ENCODE results near the gene MC2R. TPM values are rescaled to one million over a fixed set of nuclear protein-coding genes. Genes with fewer than 3 reads are reported as not detected.

The MC2R gene
- polyA plus RNA-seq, 3 donors: not detected

GRCh38 chr18:13849791-13850190, 65.5 kb downstream of the MC2R start:
- H3K27me3 Mint-ChIP-seq (ENCODE audit: low read depth in 3 of 3): peaks cover 4 to 7% (median 4%) of the 10 kb centered on the region in 3 donors
- H3K4me2 ChIP-seq (replicated peaks; ENCODE audit: extremely low read depth, low read length, poor library complexity, severe bottlenecking): no peak overlapping the region

GRCh38 chr18:13836559-13836958, 78.8 kb downstream of the MC2R start:
- H3K27ac ChIP-seq (ENCODE audit: low read depth in 1 of 2, low read length in 2 of 2): no peak overlapping the region
- no peak overlapping the region for H3K4me3 Mint-ChIP-seq
- no peaks in the 10 kb centered on the region for H4K20me1 ChIP-seq (ENCODE audit: insufficient read depth, low read length)
- no peaks in the 10 kb centered on the region for H3K27me3 ChIP-seq (ENCODE audit: control insufficient read depth in 2 of 2, insufficient read depth in 2 of 2, low read length in 2 of 2)
- H3K9ac ChIP-seq (ENCODE audit: insufficient read depth, low read length, poor library complexity, severe bottlenecking): no peak overlapping the region
- no peaks in the 10 kb centered on the region for H3K36me3 ChIP-seq (replicated peaks in 1 of 2; ENCODE audit: control insufficient read depth in 1 of 2, insufficient read depth in 2 of 2, low read length in 2 of 2)
- intact Hi-C loops (cut with micrococcal nuclease): no loop called here
- H3K9me3 Mint-ChIP-seq: peaks cover 0 to 7% (median 3%) of the 10 kb centered on the region in 7 donors
- no peaks in the 10 kb centered on the region for H3K79me2 ChIP-seq (ENCODE audit: insufficient read depth, low read length)
- H3K4me1 ChIP-seq (ENCODE audit: control insufficient read depth in 1 of 2, insufficient read depth in 2 of 2, low read length in 2 of 2): no peaks in the 10 kb centered on the region
- TF ChIP-seq CTCF (IDR thresholded peaks at IDR 0.05): no peak
- H3K9me3 ChIP-seq (replicated peaks in 1 of 2; ENCODE audit: control insufficient read depth in 1 of 2, insufficient read depth in 1 of 2, low read length in 2 of 2): no peaks in the 10 kb centered on the region
- peaks cover under 1 to 7% (median 2%) of the 10 kb centered on the region in 3 donors for H3K27me3 Mint-ChIP-seq (ENCODE audit: low read depth in 3 of 3)
- peaks cover 2% of the 10 kb centered on the region for H3K4me1 Mint-ChIP-seq
- no peak overlapping the region for H3K4me2 ChIP-seq (replicated peaks; ENCODE audit: extremely low read depth, low read length, poor library complexity, severe bottlenecking)
- H3K27ac Mint-ChIP-seq: no peak overlapping the region
- no peak for DNase-seq
- H2AFZ ChIP-seq (ENCODE audit: insufficient read depth, low read depth, low read length, poor library complexity, severe bottlenecking): no peak overlapping the region
- H3K4me3 ChIP-seq (replicated peaks in 1 of 3; ENCODE audit: low read depth in 2 of 3, low read length in 3 of 3): no peak overlapping the region
- H3K36me3 Mint-ChIP-seq: no peaks in the 10 kb centered on the region
- WGBS (ENCODE audit: insufficient coverage): 86% methylated on average over 16 of the region's 22 CpGs

More at GRCh38 chr18:13849791-13850190, 65.5 kb downstream of the MC2R start:
- peaks cover 8 to 42% (median 21%) of the 10 kb centered on the region in 7 donors for H3K9me3 Mint-ChIP-seq
- Histone ChIP-seq H3K79me2 (ENCODE audit: insufficient read depth, low read length) (no peaks in the 10 kb centered on the region), H4K20me1 (ENCODE audit: insufficient read depth, low read length) (no peaks in the 10 kb centered on the region), H3K27me3 (ENCODE audit: control insufficient read depth in 2 of 2, insufficient read depth in 2 of 2, low read length in 2 of 2) (no peaks in the 10 kb centered on the region), H2AFZ (ENCODE audit: insufficient read depth, low read depth, low read length, poor library complexity, severe bottlenecking) (no peak overlapping the region), H3K4me3 (replicated peaks in 1 of 3; ENCODE audit: low read depth in 2 of 3, low read length in 3 of 3) (no peak overlapping the region), H3K27ac (ENCODE audit: low read depth in 1 of 2, low read length in 2 of 2) (no peak overlapping the region), H3K36me3 (replicated peaks in 1 of 2; ENCODE audit: control insufficient read depth in 1 of 2, insufficient read depth in 2 of 2, low read length in 2 of 2) (no peaks in the 10 kb centered on the region), H3K9me3 (replicated peaks in 1 of 2; ENCODE audit: control insufficient read depth in 1 of 2, insufficient read depth in 1 of 2, low read length in 2 of 2) (peaks cover 4 to 22% of the 10 kb centered on the region in 2 donors), H3K4me1 (ENCODE audit: control insufficient read depth in 1 of 2, insufficient read depth in 2 of 2, low read length in 2 of 2) (no peaks in the 10 kb centered on the region), H3K9ac (ENCODE audit: insufficient read depth, low read length, poor library complexity, severe bottlenecking) (no peak overlapping the region)
- TF ChIP-seq CTCF (IDR thresholded peaks at IDR 0.05): no peak
- 95% methylated on average over 2 of the region's 4 CpGs for WGBS (ENCODE audit: insufficient coverage)
- no peak for DNase-seq
- intact Hi-C loops (cut with micrococcal nuclease): loop anchor here in 1 of 2 donors (5.0 kb wide), 1 partner anchor 53 kb away; no protein-coding TSS in a partner anchor
- no peak overlapping the region for H3K4me3 Mint-ChIP-seq
- H3K4me1 Mint-ChIP-seq: no peaks in the 10 kb centered on the region
- H3K36me3 Mint-ChIP-seq: no peaks in the 10 kb centered on the region
- no peak overlapping the region for H3K27ac Mint-ChIP-seq
